HG02588 (cell line): Measurements from ENCODE around the gene MED14.
"Not testable (repeated sequence)": the region's sequence is repeated elsewhere in the genome, so short reads cannot be mapped to it uniquely, and the experiment has no call there.

Experiments used
- ATAC-seq: cut with Tn5 transposase; IDR thresholded peaks from one replicate; pipeline ENCODE4 v1.9.1; 2021; ENCODE audit warnings: mild to moderate bottlenecking, moderate library complexity; ENCODE audit not compliant: unreplicated experiment

Gene MED14

DNA sequence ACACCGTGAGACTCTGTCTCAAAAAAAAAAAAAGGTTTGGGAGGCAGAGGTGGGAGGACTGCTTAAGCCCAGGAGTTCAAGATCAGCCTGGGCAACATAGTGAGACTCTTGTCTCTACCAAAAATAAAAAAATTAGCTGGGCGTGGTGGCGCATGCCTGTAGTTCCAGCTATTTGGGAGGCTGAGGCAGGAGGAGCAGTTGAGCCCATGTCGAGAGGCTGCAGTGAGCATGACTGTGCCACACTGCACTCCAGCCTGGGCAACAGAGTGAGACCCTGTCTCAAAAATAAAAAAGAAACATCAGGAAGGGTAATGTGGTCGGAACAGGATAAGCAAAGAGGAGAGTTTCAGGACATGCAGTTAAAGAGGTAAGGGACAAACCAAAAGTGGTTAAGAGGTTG, 2.8 kb downstream of the MED14 start:
- ATAC-seq = not testable (repeated sequence)

DNA sequence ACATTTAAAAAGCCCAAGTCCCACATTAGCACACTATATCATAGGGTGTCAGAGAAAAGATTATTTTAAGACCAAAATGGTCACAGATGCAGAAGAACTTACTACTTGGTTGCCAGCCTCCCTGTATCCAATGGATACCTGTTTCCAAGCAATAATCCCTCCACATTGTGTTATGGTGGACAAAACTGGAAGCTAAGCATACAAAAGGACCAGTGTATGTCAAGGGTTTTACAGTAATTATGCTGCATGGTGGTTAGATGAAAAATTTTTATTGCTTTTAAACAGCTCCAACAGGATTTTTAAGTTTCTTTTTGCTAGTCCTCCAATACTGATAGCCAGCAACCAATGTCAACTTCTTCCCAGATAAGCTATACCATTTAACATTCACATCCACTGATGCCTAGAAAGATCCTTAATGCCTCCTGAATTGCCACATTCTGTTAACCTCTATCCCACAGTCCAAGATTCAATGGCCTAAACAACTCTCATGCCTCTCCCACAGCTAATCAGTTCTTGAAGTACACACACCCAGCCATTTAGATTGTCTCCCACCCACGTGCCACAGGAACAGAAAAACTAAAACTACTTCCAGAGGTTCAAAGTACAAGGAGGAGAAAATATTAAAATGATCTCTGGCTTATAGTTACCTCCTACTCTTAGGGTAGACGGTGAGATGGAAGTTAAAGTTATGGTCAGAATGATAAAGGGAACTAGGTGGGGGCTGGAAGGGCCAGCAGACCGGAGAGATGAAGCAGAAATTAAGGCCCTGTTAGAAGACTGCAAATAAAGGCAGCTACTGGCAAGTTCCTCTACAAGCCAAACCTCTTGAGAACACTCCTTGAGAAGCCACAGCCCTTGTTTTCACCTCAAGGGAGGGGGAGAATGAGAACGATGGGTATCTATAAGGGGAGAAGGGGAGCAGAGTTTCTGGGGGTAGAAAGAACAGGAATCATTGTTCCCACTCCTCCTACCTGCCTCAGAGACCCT, 5.5 kb downstream of the MED14 start:
- no peak for ATAC-seq

DNA sequence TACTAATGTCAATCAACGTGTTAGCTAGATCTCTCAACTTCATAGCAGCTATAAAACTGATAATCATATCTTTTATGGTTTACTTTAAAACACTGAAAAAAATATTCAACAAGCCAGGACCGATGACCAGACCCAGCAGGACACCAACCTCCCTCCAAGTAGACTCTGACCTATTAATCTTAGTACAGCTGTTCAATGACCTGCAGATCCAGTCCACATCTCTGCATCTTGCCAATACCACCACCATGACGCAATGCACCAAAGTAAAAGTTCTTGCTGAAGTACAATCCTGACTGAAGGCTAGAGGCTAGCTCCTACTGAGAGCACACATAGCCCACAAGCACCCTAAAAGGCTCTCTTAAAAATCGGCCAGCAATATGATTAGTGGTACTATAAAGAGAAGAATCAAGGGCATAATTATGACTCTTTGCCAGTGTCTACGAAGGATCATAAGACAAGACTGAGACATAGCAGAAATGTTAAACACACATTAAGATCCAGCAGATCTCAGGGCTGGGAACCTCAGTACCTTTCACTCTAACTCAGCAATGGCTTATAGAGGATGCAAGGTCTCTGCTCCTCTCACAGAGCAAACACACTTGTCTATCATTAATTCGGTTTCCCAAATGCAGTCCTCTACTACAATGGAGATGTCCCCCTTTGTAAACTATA, 7.6 kb downstream of the MED14 start:
- no peak for ATAC-seq

DNA sequence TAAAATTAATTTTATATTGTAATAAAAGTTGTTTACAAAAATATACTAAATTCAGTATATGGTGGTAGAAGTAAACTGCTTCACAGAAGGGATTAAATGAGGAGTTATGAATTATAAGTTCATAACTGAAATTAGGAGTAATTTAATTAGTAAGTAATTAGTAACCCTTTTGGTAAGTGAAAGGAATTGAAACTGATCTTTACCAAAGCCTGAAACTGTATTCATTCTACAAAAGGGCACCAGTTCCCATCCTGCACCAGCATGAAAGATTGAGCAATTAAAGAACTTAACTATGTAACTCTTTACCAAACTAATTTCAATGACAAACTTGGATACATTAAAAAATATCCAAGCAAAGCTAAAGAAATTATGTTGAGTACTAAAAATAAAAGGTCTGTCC, 8.2 kb downstream of the MED14 start:
- ATAC-seq = no peak

DNA sequence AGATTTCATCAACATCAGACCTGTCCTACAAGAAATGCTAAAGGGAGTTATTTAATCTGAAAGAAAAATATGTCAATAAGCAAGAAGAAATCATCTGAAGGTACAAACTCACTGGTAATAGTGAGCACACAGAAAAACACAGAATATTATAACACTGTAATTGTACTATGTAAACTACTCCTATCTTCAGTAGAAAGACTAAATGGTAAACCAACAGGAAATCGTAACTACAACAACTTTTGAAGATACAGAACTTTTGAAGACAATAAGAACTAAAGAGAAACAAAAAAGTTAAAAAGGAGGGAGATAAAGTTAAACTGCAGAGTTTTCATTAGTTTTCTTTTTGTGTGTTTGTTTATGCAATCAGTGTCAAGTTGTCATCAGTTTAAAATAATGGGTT, 12.4 kb downstream of the MED14 start:
- no peak for ATAC-seq

GRCh38 chrX:40721489-40722106, 13.7 kb downstream of the MED14 start:
- no peak for ATAC-seq

DNA sequence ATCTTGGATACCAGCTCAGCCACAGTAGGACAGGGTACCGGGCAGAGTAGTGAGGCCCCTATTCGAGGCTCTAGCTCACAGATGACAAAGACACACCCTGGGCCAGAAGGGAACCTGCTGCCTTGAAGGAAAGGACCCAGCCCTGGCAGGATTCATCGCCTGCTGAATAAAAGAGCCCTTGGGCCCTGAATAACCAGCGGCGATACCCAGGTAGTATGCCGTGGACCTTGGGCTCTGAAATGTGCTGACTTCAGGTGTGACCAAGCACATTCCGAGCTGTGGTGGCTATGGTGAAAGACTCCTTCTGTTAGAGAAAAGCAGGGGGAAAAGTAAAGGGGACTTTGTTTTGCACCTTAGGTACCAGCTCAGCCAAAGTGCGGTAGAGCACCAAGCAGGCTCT, 14.6 kb downstream of the MED14 start:
- no peak for ATAC-seq

DNA sequence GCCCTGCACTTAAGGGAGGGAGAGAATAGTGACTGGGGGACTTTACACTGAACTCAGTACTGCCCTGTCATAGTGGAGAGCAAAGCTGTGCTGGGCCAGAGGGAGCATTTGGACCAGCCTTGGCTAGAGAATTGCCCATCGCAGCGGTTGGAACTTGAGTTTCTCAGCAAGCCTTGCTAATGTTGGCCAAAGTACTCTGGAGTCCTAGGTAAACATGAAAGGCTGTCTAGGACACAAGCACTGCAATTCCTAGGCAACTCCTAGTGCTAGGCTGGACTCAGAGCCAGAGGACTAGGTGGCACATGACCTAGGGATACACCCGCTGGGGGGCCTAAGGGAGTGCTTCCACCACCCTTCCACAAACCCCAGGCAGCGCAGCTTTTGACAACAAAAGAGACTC, 15.0 kb downstream of the MED14 start:
- ATAC-seq = no peak

GRCh38 chrX:40719731-40720130, 15.6 kb downstream of the MED14 start:
- ATAC-seq = no peak

DNA sequence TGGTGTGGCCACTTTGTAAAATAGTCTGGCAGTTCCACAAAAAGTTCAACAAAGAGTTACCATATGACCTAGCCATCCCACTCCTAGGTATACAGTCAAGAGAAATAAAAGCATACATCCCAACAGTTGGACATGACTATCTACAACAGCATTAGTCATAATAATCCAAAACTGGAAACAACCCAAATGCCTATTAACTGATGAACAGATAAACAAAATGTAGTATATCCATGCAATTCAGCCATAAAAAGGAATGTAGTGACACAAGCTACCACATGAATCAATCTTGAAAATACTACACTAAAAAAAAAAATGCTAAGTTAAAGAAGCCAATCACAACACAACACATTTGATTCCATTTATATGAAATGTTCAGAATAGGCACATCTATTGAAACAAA, 16.1 kb downstream of the MED14 start:
- ATAC-seq = no peak

DNA sequence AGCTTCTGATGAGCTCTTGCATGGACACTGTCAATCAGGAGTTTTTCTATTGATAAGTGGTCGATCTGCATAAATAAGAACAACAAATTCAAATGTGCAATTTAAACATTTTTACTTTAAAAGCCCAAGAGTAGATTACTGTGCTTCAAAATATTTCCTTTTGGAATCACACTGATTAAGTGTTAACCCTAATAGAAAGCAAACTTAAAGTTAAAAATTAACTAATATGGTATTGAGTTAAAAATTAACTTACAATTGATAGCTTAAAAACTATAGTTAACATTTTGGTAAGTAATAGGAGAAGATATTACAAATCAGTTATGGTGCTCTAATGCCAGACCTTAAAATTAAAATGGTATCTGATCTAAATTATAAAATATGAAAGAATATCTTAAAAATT, 25.9 kb downstream of the MED14 start:
- ATAC-seq = no peak

DNA sequence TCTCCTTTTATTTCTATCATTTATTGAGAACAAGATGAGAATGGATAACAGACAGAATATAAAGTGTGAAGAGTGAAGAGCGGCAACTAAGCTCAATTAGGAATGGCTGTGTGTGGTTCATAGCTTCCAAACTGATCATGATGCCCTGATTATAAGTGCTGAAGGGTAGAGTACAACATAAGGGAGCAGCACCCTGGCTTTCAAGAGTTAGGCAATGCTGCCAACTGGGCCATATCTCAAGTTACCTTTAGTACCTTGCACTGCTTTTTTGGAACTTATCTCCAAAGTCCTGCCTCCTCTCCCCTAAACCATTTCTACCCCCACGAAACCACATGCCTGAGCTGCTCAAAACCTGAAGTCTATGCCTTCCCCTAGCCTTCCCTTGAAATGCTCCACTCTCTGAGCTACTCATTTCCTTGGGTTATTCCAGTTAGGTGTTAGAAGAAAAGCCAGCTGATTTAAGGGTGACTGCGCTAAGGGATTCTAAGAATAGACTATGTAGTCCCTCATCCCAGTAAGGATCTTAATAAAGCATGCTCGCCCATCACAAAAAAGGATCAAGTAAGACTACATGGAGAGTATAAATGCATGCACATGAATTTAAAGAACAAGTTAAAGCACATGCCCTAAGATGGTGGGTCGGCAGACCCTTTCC, 29.6 kb downstream of the MED14 start:
- no peak for ATAC-seq

GRCh38 chrX:40700640-40701342, 34.6 kb downstream of the MED14 start:
- no peak for ATAC-seq

DNA sequence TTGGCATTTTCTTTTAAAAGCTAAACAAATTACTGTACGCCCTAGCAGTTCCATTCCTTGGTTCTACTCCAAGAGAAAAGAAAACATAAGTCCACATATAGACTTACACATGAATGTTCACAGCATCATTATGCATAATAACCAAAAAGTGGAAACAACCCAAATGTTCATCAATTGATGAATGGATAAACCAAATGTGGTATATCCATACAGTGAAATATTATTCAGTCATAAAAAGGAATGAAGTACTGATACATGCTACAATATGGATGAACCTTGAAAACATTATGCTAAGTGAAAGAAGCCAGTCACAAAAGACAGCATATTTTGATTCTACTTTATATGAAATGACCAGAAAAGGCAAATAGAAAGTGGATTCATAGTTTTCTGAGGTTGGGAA, 36.5 kb downstream of the MED14 start:
- ATAC-seq = no peak

- ATAC-seq = no peak
Measured at GRCh38 chrX:40694802-40695201, 40.5 kb downstream of the MED14 start.

GRCh38 chrX:40688929-40689328, 46.4 kb downstream of the MED14 start:
- no peak for ATAC-seq

- ATAC-seq = no peak
Measured at GRCh38 chrX:40687169-40687568, 48.2 kb downstream of the MED14 start.

- ATAC-seq = no peak
Measured at GRCh38 chrX:40685362-40685918, 49.9 kb downstream of the MED14 start.

DNA sequence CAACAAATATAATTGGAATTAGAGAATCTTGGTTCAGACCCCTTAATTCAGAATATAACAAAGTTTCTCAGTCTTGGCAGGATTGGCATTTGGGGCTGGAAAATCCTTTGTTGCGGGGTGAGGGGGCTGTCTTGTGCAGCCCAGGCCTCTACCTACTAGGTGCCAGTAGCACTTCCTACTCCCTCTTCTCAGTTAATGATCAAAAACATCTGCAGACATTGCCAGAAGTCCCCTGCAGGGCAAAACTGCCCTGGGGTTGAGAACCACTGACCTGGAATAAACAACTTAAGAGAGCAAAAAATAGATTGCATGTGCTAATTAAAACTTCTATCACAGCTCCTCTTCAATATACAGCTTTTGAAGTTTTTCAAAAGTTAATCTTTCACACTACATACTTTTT, 51.2 kb downstream of the MED14 start:
- no peak for ATAC-seq

DNA sequence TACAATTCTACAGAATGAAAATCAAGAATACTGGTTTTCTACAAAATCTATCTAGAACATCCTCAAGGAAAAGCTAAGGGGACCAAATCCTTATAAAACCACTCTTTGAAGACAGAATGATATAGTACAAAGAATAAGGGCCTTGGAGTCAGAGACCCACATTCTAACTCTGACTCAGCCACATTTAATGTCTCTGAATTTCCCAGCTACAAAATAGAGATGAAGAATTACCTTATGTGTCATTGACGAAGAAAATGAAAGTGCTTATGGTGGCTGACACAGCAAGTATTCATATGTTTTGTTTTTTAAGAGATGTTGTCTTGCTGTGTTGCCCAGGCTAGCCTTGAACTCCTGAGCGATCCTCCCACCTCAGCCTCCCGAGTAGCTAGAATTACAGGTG, 52.1 kb downstream of the MED14 start:
- ATAC-seq = no peak
